Prostate gland (tissue), 2 donors: ENCODE data around the gene CCSER1. TPM values are rescaled to one million over a fixed set of nuclear protein-coding genes. Genes with fewer than 3 reads are reported as not detected.

Experiments
- DNase-seq: peaks from one replicate; pipeline ENCODE4 v3.0.0-alpha.2; 2019; ENCODE audit warnings: low spot score
- H3K27ac ChIP-seq, 2 donors: fragments of 200-600 bp; sonication (generic); 2 replicates each; pipeline ENCODE4 v1.5.1; 2017 to 2019
- H3K27me3 ChIP-seq: fragments of 200-600 bp; sonication (generic); replicated peaks from 2 replicates; pipeline ENCODE4 v1.5.1; 2019; ENCODE audit not compliant: insufficient read depth
- H3K36me3 ChIP-seq, 2 donors: fragments of 200-600 bp; sonication (generic); 1 replicate in 1 of 2; 2 replicates in 1 of 2; pipeline versions ENCODE4 v1.5.1 to v1.8.1; 2017 to 2019
- H3K4me1 ChIP-seq: fragments of 200-600 bp; sonication (generic); replicated peaks from 2 replicates; pipeline ENCODE4 v1.5.1; 2019
- H3K4me3 ChIP-seq, 2 donors: fragments of 200-600 bp; sonication (generic); 2 replicates each; pipeline ENCODE4 v1.5.1; 2017 to 2019
- H3K9me3 ChIP-seq: fragments of 200-600 bp; sonication (generic); 2 replicates; pipeline ENCODE4 v1.5.1; 2017
- POLR2A ChIP-seq: fragments of 450-650 bp; IDR thresholded peaks from one replicate; pipeline ENCODE4 v1.6.1; 2016; ENCODE audit warnings: antibody characterized with exemption, mild to moderate bottlenecking
- POLR2AphosphoS5 ChIP-seq: sonication (generic); formaldehyde crosslinking; IDR thresholded peaks from one replicate; pipeline ENCODE4 v1.6.1; 2017; ENCODE audit warnings: antibody characterized with exemption
- WGBS: methylation state at CpG from one replicate; pipeline ENCODE4 v1.1.5; 2018; 5-methylcytosine and 5-hydroxymethylcytosine counted together
- intact Hi-C: fragments of 100-400 bp; cut with DNase I; formaldehyde crosslinking; loops from one replicate; pipeline ENCODE4 v1.14.2; 2022
- total RNA-seq, 2 donors: library from RNA; depleted of rRNA; stranded (reverse); fragments of >200 nt; gene quantifications; one replicate each; pipeline ENCODE4 v1.1.0, GENCODE V29; 2016
- TF ChIP-seq, protein P1 (sequence below), 4 experiments: fragments of 200-600 bp in 2 of 4; fragments of 450-650 bp in 2 of 4; sonication (generic) in 2 of 4; IDR thresholded peaks; 1 replicate in 3 of 4; 2 replicates in 1 of 4; pipeline ENCODE4 v1.5.1; 2016 to 2019; ENCODE audit warnings: antibody characterized with exemption in 4 of 4, mild to moderate bottlenecking in 2 of 4, moderate library complexity in 2 of 4

CCSER1 gene
- total RNA-seq, 2 donors from 2014 or later = 11.9 to 32.2 TPM

DNA sequence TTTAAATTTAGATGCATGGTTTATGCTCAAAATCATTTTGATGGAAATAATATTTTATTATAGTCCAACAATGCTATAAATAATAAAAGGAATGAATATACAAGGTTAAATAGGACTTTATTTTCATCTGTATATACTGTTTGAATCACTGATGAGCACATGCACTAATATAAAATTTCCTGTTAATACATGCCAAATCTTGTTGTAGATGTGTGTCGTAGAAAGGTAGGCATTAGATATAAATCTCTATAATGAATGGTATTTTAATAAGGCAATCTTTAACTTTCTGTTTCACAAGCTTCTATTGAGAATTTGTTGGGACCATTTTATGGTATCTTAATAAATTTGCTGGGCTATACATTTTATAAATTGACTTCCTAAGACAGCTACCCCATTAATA, 868.8 kb downstream of the CCSER1 start:
- H3K27ac ChIP-seq = no peak overlapping the region
- no peaks in the 10 kb centered on the region for H3K36me3 ChIP-seq
- H3K4me1 ChIP-seq = no peaks in the 10 kb centered on the region
- H3K27me3 ChIP-seq = no peaks in the 10 kb centered on the region
- DNase-seq = no peak
- H3K4me3 ChIP-seq = no peak overlapping the region
- intact Hi-C loops = no loop called here
- 48% methylated on average over 1 of the region's 1 CpG for WGBS
- H3K9me3 ChIP-seq = no peaks in the 10 kb centered on the region
- TF ChIP-seq, protein P1, sequence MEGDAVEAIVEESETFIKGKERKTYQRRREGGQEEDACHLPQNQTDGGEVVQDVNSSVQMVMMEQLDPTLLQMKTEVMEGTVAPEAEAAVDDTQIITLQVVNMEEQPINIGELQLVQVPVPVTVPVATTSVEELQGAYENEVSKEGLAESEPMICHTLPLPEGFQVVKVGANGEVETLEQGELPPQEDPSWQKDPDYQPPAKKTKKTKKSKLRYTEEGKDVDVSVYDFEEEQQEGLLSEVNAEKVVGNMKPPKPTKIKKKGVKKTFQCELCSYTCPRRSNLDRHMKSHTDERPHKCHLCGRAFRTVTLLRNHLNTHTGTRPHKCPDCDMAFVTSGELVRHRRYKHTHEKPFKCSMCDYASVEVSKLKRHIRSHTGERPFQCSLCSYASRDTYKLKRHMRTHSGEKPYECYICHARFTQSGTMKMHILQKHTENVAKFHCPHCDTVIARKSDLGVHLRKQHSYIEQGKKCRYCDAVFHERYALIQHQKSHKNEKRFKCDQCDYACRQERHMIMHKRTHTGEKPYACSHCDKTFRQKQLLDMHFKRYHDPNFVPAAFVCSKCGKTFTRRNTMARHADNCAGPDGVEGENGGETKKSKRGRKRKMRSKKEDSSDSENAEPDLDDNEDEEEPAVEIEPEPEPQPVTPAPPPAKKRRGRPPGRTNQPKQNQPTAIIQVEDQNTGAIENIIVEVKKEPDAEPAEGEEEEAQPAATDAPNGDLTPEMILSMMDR (IDR thresholded peaks at IDR 0.05) = no peak
- no peak for TF ChIP-seq POLR2A
- no peak for TF ChIP-seq POLR2AphosphoS5

DNA sequence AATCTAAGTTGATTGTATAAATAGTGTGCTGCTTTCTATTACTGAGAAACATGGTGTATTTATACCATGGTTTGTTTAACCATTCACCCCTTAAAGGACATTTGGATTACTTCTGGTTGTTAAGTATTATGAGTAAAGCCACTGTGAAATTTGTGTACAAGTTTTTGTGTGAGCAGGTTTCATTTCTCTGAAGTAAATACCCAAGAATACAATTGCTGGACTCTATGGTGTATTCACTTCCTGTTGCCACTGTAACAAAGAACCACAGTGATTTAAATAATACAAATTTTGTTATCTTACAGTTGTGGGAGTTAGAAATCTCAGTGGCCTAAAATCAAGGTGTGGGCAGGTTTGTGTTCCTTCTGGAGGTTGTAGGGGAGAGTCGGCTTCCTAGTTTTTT, 869.6 kb downstream of the CCSER1 start:
- H3K27ac ChIP-seq = no peak overlapping the region
- intact Hi-C loops = no loop called here
- no peaks in the 10 kb centered on the region for H3K27me3 ChIP-seq
- H3K4me1 ChIP-seq = no peaks in the 10 kb centered on the region
- TF ChIP-seq POLR2AphosphoS5 (no peak), POLR2A (no peak)
- TF ChIP-seq, protein P1 (IDR thresholded peaks at IDR 0.05) = no peak
- H3K4me3 ChIP-seq = no peak overlapping the region
- no peak for DNase-seq
- H3K9me3 ChIP-seq = no peaks in the 10 kb centered on the region
- WGBS = 43% methylated on average over 1 of the region's 1 CpG
- H3K36me3 ChIP-seq = no peaks in the 10 kb centered on the region

DNA sequence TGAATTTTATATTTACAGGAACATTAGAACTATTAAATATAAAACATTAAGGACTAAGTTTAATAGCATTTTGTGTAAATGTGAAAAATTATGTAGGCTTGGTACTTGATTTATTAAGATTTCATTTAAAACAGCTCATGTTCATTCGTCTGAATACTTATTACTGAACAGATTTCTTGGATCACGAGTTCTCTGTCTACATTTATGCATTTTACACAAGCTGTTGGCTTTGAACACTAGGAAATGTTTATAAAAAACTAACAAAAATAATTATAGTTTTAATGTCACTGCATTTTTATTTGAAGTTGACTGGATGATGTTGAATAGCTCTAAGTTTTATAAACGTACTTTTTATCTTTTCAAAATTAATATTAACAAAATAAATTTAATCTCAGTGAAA, 888.7 kb downstream of the CCSER1 start:
- no peak for DNase-seq
- H3K27ac ChIP-seq = no peak overlapping the region
- no peaks in the 10 kb centered on the region for H3K36me3 ChIP-seq
- H3K4me1 ChIP-seq = no peaks in the 10 kb centered on the region
- no peaks in the 10 kb centered on the region for H3K27me3 ChIP-seq
- H3K4me3 ChIP-seq = no peak overlapping the region
- TF ChIP-seq, protein P1 (IDR thresholded peaks at IDR 0.05) = no peak
- intact Hi-C loops = no loop called here
- 45% methylated on average over 3 of the region's 3 CpGs for WGBS
- no peaks in the 10 kb centered on the region for H3K9me3 ChIP-seq

DNA sequence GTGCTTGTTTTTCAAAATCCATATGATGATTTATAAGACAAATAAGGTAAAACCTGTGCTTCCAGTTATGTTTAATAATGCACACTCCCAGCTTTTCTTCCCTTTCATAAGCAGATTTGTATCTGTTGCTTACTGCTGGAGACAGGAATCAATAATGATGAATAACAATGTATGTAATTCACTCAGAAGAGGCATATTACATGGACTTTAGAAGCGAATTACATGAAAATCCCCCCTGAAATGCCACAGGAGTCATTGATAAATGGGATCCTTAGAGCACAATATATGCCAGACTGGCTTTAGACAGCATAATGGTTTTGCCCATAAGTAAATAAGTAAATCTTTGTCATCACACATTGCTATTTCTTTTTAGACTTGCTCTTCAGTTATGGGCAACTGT, 892.3 kb downstream of the CCSER1 start:
- H3K9me3 ChIP-seq = no peaks in the 10 kb centered on the region
- TF ChIP-seq POLR2AphosphoS5 (no peak), POLR2A (no peak)
- TF ChIP-seq, protein P1 (IDR thresholded peaks at IDR 0.05) = no peak
- H3K4me1 ChIP-seq = no peaks in the 10 kb centered on the region
- H3K27me3 ChIP-seq = no peaks in the 10 kb centered on the region
- intact Hi-C loops = no loop called here
- no peak overlapping the region for H3K27ac ChIP-seq
- H3K4me3 ChIP-seq = no peak overlapping the region
- WGBS = 83% methylated on average over 1 of the region's 1 CpG
- no peak for DNase-seq
- H3K36me3 ChIP-seq = no peaks in the 10 kb centered on the region

DNA sequence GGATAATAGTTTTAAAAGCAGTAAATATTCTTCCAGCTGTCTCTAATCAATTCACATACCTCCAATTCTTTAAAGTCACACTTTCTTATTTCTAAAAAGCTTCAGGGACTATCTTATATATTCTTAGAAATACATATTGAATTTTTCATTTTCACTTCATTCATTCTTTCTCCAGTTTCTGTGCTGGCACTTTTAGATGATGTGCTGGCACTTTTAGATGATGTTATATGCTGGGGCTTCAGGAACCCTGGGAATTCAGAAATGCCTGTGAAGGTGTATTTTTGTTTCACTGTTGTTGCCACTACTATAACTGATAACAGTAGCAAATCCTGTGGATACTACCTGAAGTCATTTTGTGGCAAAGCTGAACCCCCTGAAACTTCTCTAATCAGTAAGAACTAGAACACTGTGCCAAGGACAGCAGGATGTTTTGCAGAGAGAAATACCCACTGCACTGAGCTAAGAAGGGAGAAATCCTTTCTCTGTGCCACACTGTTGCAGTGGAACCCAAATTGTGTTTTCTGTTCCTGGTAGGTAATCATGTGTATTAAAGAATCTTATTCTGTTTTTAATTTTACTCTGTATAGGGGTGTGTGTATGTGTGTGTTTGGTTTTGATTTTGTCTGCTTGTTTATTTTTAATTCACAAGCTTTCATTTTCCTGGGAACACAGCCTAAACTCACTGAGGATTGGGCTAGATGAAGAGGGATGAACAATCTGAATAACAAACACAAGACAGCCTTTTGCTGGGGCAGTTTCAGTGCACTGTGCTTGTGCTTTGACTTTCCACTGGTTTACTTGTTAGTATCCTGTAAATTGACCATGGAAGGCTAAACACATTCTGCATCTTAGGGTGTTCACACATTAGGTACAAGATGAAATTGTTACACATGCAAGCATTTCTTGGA, 898.3 kb downstream of the CCSER1 start:
- no peak for DNase-seq
- Histone ChIP-seq H3K27me3 (no peaks in the 10 kb centered on the region), H3K27ac (no peak overlapping the region), H3K36me3 (no peaks in the 10 kb centered on the region), H3K9me3 (no peaks in the 10 kb centered on the region), H3K4me3 (no peak overlapping the region), H3K4me1 (no peaks in the 10 kb centered on the region)
- TF ChIP-seq POLR2A (no peak), POLR2AphosphoS5 (no peak)
- TF ChIP-seq, protein P1 (IDR thresholded peaks at IDR 0.05) = no peak
- intact Hi-C loops = no loop called here
